ELR (cell line): Measurements from ENCODE around the gene ANG.
"Not testable (repeated sequence)": the region's sequence is repeated elsewhere in the genome, so short reads cannot be mapped to it uniquely, and the experiment has no call there.

ENCODE experiments used
- DNase-seq: peaks from one replicate; pipeline ENCODE4 v3.0.0-alpha.2; 2015; ENCODE audit warnings: low read depth

ANG gene

GRCh38 chr14:20699931-20700330, 11.4 kb downstream of the ANG start:
- DNase-seq = no peak

- not testable (repeated sequence) for DNase-seq
Observed at GRCh38 chr14:20700965-20701364, 12.4 kb downstream of the ANG start.

GRCh38 chr14:20706657-20707355, 18.2 kb downstream of the ANG start:
- no peak for DNase-seq

- no peak for DNase-seq
Observed at GRCh38 chr14:20707622-20708021, 19.1 kb downstream of the ANG start.

- no peak for DNase-seq
Observed at GRCh38 chr14:20711261-20711660, 22.7 kb downstream of the ANG start.

- DNase-seq = no peak
Observed at GRCh38 chr14:20711685-20712084, 23.1 kb downstream of the ANG start.

- DNase-seq = no peak
Observed at GRCh38 chr14:20712904-20713303, 24.3 kb downstream of the ANG start.

- no peak for DNase-seq
Observed at GRCh38 chr14:20714593-20715250, 26.2 kb downstream of the ANG start.

- DNase-seq = no peak
Observed at GRCh38 chr14:20719777-20720176, 31.2 kb downstream of the ANG start.

- DNase-seq = no peak
Observed at GRCh38 chr14:20720741-20721140, 32.2 kb downstream of the ANG start.

- no peak for DNase-seq
Observed at GRCh38 chr14:20722016-20722415, 33.5 kb downstream of the ANG start.

GRCh38 chr14:20723488-20723887, 34.9 kb downstream of the ANG start:
- no peak for DNase-seq

- not testable (repeated sequence) for DNase-seq
Observed at GRCh38 chr14:20726121-20726520, 37.6 kb downstream of the ANG start.

- DNase-seq = no peak
Observed at GRCh38 chr14:20726531-20726930, 38.0 kb downstream of the ANG start.

- DNase-seq = no peak
Observed at GRCh38 chr14:20730891-20731290, 42.3 kb downstream of the ANG start.

GRCh38 chr14:20732477-20732876, 43.9 kb downstream of the ANG start:
- no peak for DNase-seq

GRCh38 chr14:20732979-20733635, 44.5 kb downstream of the ANG start:
- DNase-seq = no peak

- DNase-seq = peak; percentile 12
Observed at GRCh38 chr14:20733684-20734429, 45.3 kb downstream of the ANG start.

- no peak for DNase-seq
Observed at GRCh38 chr14:20734430-20734806, 45.9 kb downstream of the ANG start.

GRCh38 chr14:20738292-20738691, 49.7 kb downstream of the ANG start:
- not testable (repeated sequence) for DNase-seq

- no peak for DNase-seq
Observed at GRCh38 chr14:20742132-20742531, 53.6 kb downstream of the ANG start.

- no peak for DNase-seq
Observed at GRCh38 chr14:20743556-20743955, 55.0 kb downstream of the ANG start.
